Measurements from ENCODE around the gene NHSL2.
"Not testable (repeated sequence)": the region's sequence is repeated elsewhere in the genome, so short reads cannot be mapped to it uniquely, and the experiment has no call there.

Gene NHSL2

GRCh38 chrX:71910643-71910985 is at the start of gene NHSL2:
Gene NHSL2, plus strand, starts transcription at chrX:71910845.
- no peak within 1 kb of the TSS for H3K27ac Mint-ChIP-seq (ENCODE audit: low read depth)
- peak within 1 kb of the TSS; percentile 72 for H3K4me3 Mint-ChIP-seq
- H3K9me3 Mint-ChIP-seq, result no peaks in the 10 kb centered on the region
- peaks cover 2% of the 10 kb centered on the region for H3K36me3 Mint-ChIP-seq (ENCODE audit: insufficient read depth)
- ATAC-seq (replicated peaks; ENCODE audit: extremely low read depth, poor library complexity, severe bottlenecking), result peak; percentile 40
- H3K27me3 Mint-ChIP-seq, result peaks cover 57% of the 10 kb centered on the region
- DNase-seq (ENCODE audit: low spot score in 2 of 2), result no peak
- H3K4me1 Mint-ChIP-seq, result no peaks in the 10 kb centered on the region

GRCh38 chrX:71867680-71868079 is 43.0 kb upstream of the NHSL2 start:
- no peak overlapping the region for H3K27ac Mint-ChIP-seq (ENCODE audit: low read depth)
- H3K9me3 Mint-ChIP-seq, result no peaks in the 10 kb centered on the region
- peaks cover 8% of the 10 kb centered on the region for H3K4me1 Mint-ChIP-seq
- DNase-seq (ENCODE audit: low spot score in 2 of 2) (no peak), ATAC-seq (replicated peaks; ENCODE audit: extremely low read depth, poor library complexity, severe bottlenecking) (no peak)
- no peaks in the 10 kb centered on the region for H3K36me3 Mint-ChIP-seq (ENCODE audit: insufficient read depth)
- H3K4me3 Mint-ChIP-seq, result no peak overlapping the region
- peaks cover 57% of the 10 kb centered on the region for H3K27me3 Mint-ChIP-seq

- ATAC-seq (replicated peaks; ENCODE audit: extremely low read depth, poor library complexity, severe bottlenecking); H3K4me3 Mint-ChIP-seq; H3K9me3 Mint-ChIP-seq; H3K4me1 Mint-ChIP-seq; H3K27ac Mint-ChIP-seq (ENCODE audit: low read depth); H3K36me3 Mint-ChIP-seq (ENCODE audit: insufficient read depth); DNase-seq (ENCODE audit: low spot score in 2 of 2): not testable (repeated sequence)
- H3K27me3 Mint-ChIP-seq, result peaks cover 58% of the 10 kb centered on the region
Measured at GRCh38 chrX:71869566-71869965, 41.1 kb upstream of the NHSL2 start.

GRCh38 chrX:71870208-71871098 is 40.2 kb upstream of the NHSL2 start:
- Mint-ChIP-seq H3K36me3 (ENCODE audit: insufficient read depth) (peaks cover 1% of the 10 kb centered on the region), H3K9me3 (no peaks in the 10 kb centered on the region), H3K27me3 (peaks cover 55% of the 10 kb centered on the region), H3K4me3 (no peak overlapping the region), H3K27ac (ENCODE audit: low read depth) (no peak overlapping the region), H3K4me1 (peaks cover 8% of the 10 kb centered on the region)
- ATAC-seq (replicated peaks; ENCODE audit: extremely low read depth, poor library complexity, severe bottlenecking), result no peak
- no peak for DNase-seq (ENCODE audit: low spot score in 2 of 2)

GRCh38 chrX:71871367-71871766 is 39.3 kb upstream of the NHSL2 start:
- Mint-ChIP-seq H3K4me1 (peaks cover 8% of the 10 kb centered on the region), H3K27ac (ENCODE audit: low read depth) (no peak overlapping the region), H3K4me3 (no peak overlapping the region), H3K36me3 (ENCODE audit: insufficient read depth) (peaks cover 1% of the 10 kb centered on the region), H3K9me3 (no peaks in the 10 kb centered on the region), H3K27me3 (peaks cover 49% of the 10 kb centered on the region)
- no peak for DNase-seq (ENCODE audit: low spot score in 2 of 2)
- no peak for ATAC-seq (replicated peaks; ENCODE audit: extremely low read depth, poor library complexity, severe bottlenecking)

- Mint-ChIP-seq H3K36me3 (ENCODE audit: insufficient read depth) (peaks cover 1% of the 10 kb centered on the region), H3K27me3 (peaks cover 45% of the 10 kb centered on the region), H3K27ac (ENCODE audit: low read depth) (no peak overlapping the region), H3K9me3 (no peaks in the 10 kb centered on the region), H3K4me3 (no peak overlapping the region), H3K4me1 (peaks cover 8% of the 10 kb centered on the region)
- DNase-seq (ENCODE audit: low spot score in 2 of 2) (no peak), ATAC-seq (replicated peaks; ENCODE audit: extremely low read depth, poor library complexity, severe bottlenecking) (no peak)
Measured at GRCh38 chrX:71872542-71873458, 37.8 kb upstream of the NHSL2 start.

- Mint-ChIP-seq H3K9me3 (no peaks in the 10 kb centered on the region), H3K27ac (ENCODE audit: low read depth) (no peak overlapping the region), H3K4me3 (no peak overlapping the region), H3K27me3 (peaks cover 43% of the 10 kb centered on the region), H3K36me3 (ENCODE audit: insufficient read depth) (peaks cover 1% of the 10 kb centered on the region), H3K4me1 (peaks cover 8% of the 10 kb centered on the region)
- ATAC-seq (replicated peaks; ENCODE audit: extremely low read depth, poor library complexity, severe bottlenecking) (no peak), DNase-seq (ENCODE audit: low spot score in 2 of 2) (no peak)
Measured at GRCh38 chrX:71873459-71873833, 37.2 kb upstream of the NHSL2 start.

- not testable (repeated sequence) for ATAC-seq (replicated peaks; ENCODE audit: extremely low read depth, poor library complexity, severe bottlenecking); DNase-seq (ENCODE audit: low spot score in 2 of 2); H3K9me3 Mint-ChIP-seq; H3K36me3 Mint-ChIP-seq (ENCODE audit: insufficient read depth); H3K4me1 Mint-ChIP-seq; H3K4me3 Mint-ChIP-seq; H3K27ac Mint-ChIP-seq (ENCODE audit: low read depth)
- H3K27me3 Mint-ChIP-seq, result peaks cover 52% of the 10 kb centered on the region
Measured at GRCh38 chrX:71876841-71877240, 33.8 kb upstream of the NHSL2 start.

- Mint-ChIP-seq H3K36me3 (ENCODE audit: insufficient read depth) (no peaks in the 10 kb centered on the region), H3K4me3 (no peak overlapping the region), H3K27ac (ENCODE audit: low read depth) (no peak overlapping the region), H3K4me1 (no peaks in the 10 kb centered on the region), H3K9me3 (no peaks in the 10 kb centered on the region), H3K27me3 (peaks cover 21% of the 10 kb centered on the region)
- ATAC-seq (replicated peaks; ENCODE audit: extremely low read depth, poor library complexity, severe bottlenecking) (no peak), DNase-seq (ENCODE audit: low spot score in 2 of 2) (no peak)
Measured at GRCh38 chrX:71885099-71885498, 25.5 kb upstream of the NHSL2 start.

GRCh38 chrX:71895607-71896006 is 15.0 kb upstream of the NHSL2 start:
- Mint-ChIP-seq H3K4me1 (no peaks in the 10 kb centered on the region), H3K27ac (ENCODE audit: low read depth) (no peak overlapping the region), H3K27me3 (peaks cover 22% of the 10 kb centered on the region), H3K9me3 (no peaks in the 10 kb centered on the region), H3K4me3 (no peak overlapping the region), H3K36me3 (ENCODE audit: insufficient read depth) (peaks cover 1% of the 10 kb centered on the region)
- ATAC-seq (replicated peaks; ENCODE audit: extremely low read depth, poor library complexity, severe bottlenecking) (no peak), DNase-seq (ENCODE audit: low spot score in 2 of 2) (no peak)

- Mint-ChIP-seq H3K4me3 (no peak overlapping the region), H3K36me3 (ENCODE audit: insufficient read depth) (peaks cover under 1% of the 10 kb centered on the region), H3K4me1 (no peaks in the 10 kb centered on the region), H3K9me3 (no peaks in the 10 kb centered on the region), H3K27ac (ENCODE audit: low read depth) (no peak overlapping the region), H3K27me3 (peaks cover 46% of the 10 kb centered on the region)
- DNase-seq (ENCODE audit: low spot score in 2 of 2), result no peak
- no peak for ATAC-seq (replicated peaks; ENCODE audit: extremely low read depth, poor library complexity, severe bottlenecking)
Measured at GRCh38 chrX:71906144-71906543, 4.5 kb upstream of the NHSL2 start.

- Mint-ChIP-seq H3K36me3 (ENCODE audit: insufficient read depth) (peaks cover 2% of the 10 kb centered on the region), H3K9me3 (no peaks in the 10 kb centered on the region), H3K27ac (ENCODE audit: low read depth) (no peak overlapping the region), H3K27me3 (peaks cover 51% of the 10 kb centered on the region), H3K4me1 (no peaks in the 10 kb centered on the region), H3K4me3 (no peak overlapping the region)
- no peak for DNase-seq (ENCODE audit: low spot score in 2 of 2)
- no peak for ATAC-seq (replicated peaks; ENCODE audit: extremely low read depth, poor library complexity, severe bottlenecking)
Measured at GRCh38 chrX:71908387-71908786, 2.3 kb upstream of the NHSL2 start.

- ATAC-seq (replicated peaks; ENCODE audit: extremely low read depth, poor library complexity, severe bottlenecking), result no peak
- Mint-ChIP-seq H3K9me3 (no peaks in the 10 kb centered on the region), H3K4me1 (no peaks in the 10 kb centered on the region), H3K27me3 (peaks cover 62% of the 10 kb centered on the region), H3K4me3 (peak overlapping the region; percentile 57), H3K36me3 (ENCODE audit: insufficient read depth) (peaks cover 2% of the 10 kb centered on the region), H3K27ac (ENCODE audit: low read depth) (no peak overlapping the region)
- DNase-seq (ENCODE audit: low spot score in 2 of 2), result no peak
Measured at GRCh38 chrX:71909956-71910355, 689 bp upstream of the NHSL2 start.
